H1 (cell line): ENCODE measurements around the gene CHCHD3. TPM values are rescaled to one million over a fixed set of nuclear protein-coding genes. Genes with fewer than 3 reads are reported as not detected.

Experiments
- CTCF ChIA-PET: fragments of 300-600 bp; sonication (Branson Sonifier 250); formaldehyde crosslinking; loops from one replicate; lab custom pipeline; 2021; ENCODE audit not compliant: partially characterized antibody; lab: Charles Lee
- POLR2A ChIA-PET: fragments of 300-600 bp; sonication (Branson Sonifier 250); formaldehyde crosslinking; loops from one replicate; lab custom pipeline; 2021; ENCODE audit warnings: inconsistent platforms; ENCODE audit not compliant: partially characterized antibody; lab: Charles Lee
- DNase-seq, 2 experiments: peaks; one replicate each; pipeline versions ENCODE4 v3.0.0 to v3.0.0-alpha.2; 2010 to 2022; ENCODE audit warnings: low spot score in 2 of 2, low read depth in 1 of 2, mixed read lengths in 1 of 2
- FAIRE-seq: peaks from 2 replicates; lab custom pipeline; 2011; peaks lifted over from hg19 to GRCh38; lab: Jason Lieb, UNC
- H2AFZ ChIP-seq: 2 replicates; pipeline ENCODE4 v1.8.1; 2012; ENCODE audit warnings: low read length, inconsistent platforms
- H2AK5ac ChIP-seq: 2 replicates; pipeline ENCODE4 v1.6.1; 2013; ENCODE audit warnings: low read depth, low read length
- H2BK120ac ChIP-seq: replicated peaks from 2 replicates; pipeline ENCODE3; 2013; ENCODE audit warnings: low read depth, low read length, inconsistent platforms
- H2BK12ac ChIP-seq: 2 replicates; pipeline ENCODE4 v1.6.1; 2013; ENCODE audit warnings: low read depth, low read length
- H2BK15ac ChIP-seq: 2 replicates; pipeline ENCODE4 v1.6.1; 2013; ENCODE audit warnings: low read length
- H2BK20ac ChIP-seq: 2 replicates; pipeline ENCODE4 v1.6.1; 2013; ENCODE audit warnings: low read length
- H2BK5ac ChIP-seq: 2 replicates; pipeline ENCODE4 v1.6.1; 2013; ENCODE audit warnings: low read depth, low read length
- H3K14ac ChIP-seq: 2 replicates; pipeline ENCODE4 v1.6.1; 2013; ENCODE audit warnings: inconsistent platforms; ENCODE audit not compliant: insufficient read length
- H3K18ac ChIP-seq: 2 replicates; pipeline ENCODE4 v1.6.1; 2013; ENCODE audit warnings: low read length; ENCODE audit errors: extremely low read depth
- H3K23ac ChIP-seq: 2 replicates; pipeline ENCODE4 v1.6.1; 2013; ENCODE audit warnings: inconsistent platforms; ENCODE audit not compliant: insufficient read length
- H3K23me2 ChIP-seq: 2 replicates; pipeline ENCODE4 v1.6.1; 2013; ENCODE audit warnings: low read depth, low read length
- H3K27ac ChIP-seq: 2 replicates; pipeline ENCODE4 v1.6.1; 2011; ENCODE audit warnings: low read depth, low read length, inconsistent platforms
- H3K27me3 ChIP-seq, 4 experiments: replicated peaks in 1 of 4; 1 replicate in 1 of 4; 2 replicates in 3 of 4; pipeline versions ENCODE4 v1.6.1 to v1.8.1; 2011 to 2013; ENCODE audit warnings: low read length in 3 of 4, mild to moderate bottlenecking in 3 of 4, inconsistent platforms in 2 of 4, mixed read lengths in 2 of 4, moderate library complexity in 1 of 4; ENCODE audit not compliant: control insufficient read depth in 3 of 4, insufficient read depth in 3 of 4; ENCODE audit errors: extremely low read depth in 1 of 4
- H3K36me3 ChIP-seq, 4 experiments: 2 replicates each; pipeline versions ENCODE4 v1.6.1 to v1.8.1; 2011 to 2013; ENCODE audit warnings: mild to moderate bottlenecking in 4 of 4, low read length in 3 of 4, moderate library complexity in 2 of 4, control low read depth in 1 of 4, inconsistent platforms in 1 of 4; ENCODE audit not compliant: insufficient read depth in 4 of 4, control insufficient read depth in 2 of 4
- H3K4ac ChIP-seq: replicated peaks from 2 replicates; pipeline ENCODE3; 2013; ENCODE audit warnings: low read length, low read depth, mixed read lengths, inconsistent platforms; ENCODE audit not compliant: insufficient read length
- H3K4me1 ChIP-seq, 4 experiments: replicated peaks in 1 of 4; 1 replicate in 1 of 4; 2 replicates in 3 of 4; pipeline versions ENCODE4 v1.6.1 to v1.8.1; 2011 to 2013; ENCODE audit warnings: low read length in 3 of 4, inconsistent platforms in 2 of 4, mixed read lengths in 1 of 4; ENCODE audit not compliant: insufficient read depth in 4 of 4, control insufficient read depth in 3 of 4
- H3K4me2 ChIP-seq, 2 experiments: 2 replicates each; pipeline versions ENCODE4 v1.6.1 to v1.8.1; 2011 to 2013; ENCODE audit warnings: low read depth in 2 of 2, low read length in 2 of 2, control low read depth in 1 of 2, inconsistent platforms in 1 of 2, mild to moderate bottlenecking in 1 of 2; ENCODE audit not compliant: insufficient read depth in 1 of 2
- H3K4me3 ChIP-seq, 4 experiments: fragments of 200-600, 300-600 bp in 1 of 4; sonication (generic), shearing (Covaris generic), sonication (Bioruptor Twin) in 1 of 4; 2 replicates each; pipeline versions ENCODE4 v1.5.1 to v1.8.1; 2011 to 2016; ENCODE audit warnings: low read length in 4 of 4, low read depth in 3 of 4, control low read depth in 2 of 4, inconsistent platforms in 2 of 4, mild to moderate bottlenecking in 2 of 4, mixed read lengths in 1 of 4, moderate library complexity in 1 of 4; ENCODE audit not compliant: insufficient read depth in 2 of 4; ENCODE audit errors: extremely low read depth in 1 of 4
- H3K56ac ChIP-seq: replicated peaks from 2 replicates; pipeline ENCODE3; 2013; ENCODE audit warnings: low read depth, mild to moderate bottlenecking, mixed read lengths, low read length, inconsistent platforms; ENCODE audit not compliant: insufficient read length
- H3K79me1 ChIP-seq: 2 replicates; pipeline ENCODE4 v1.6.1; 2013; ENCODE audit warnings: low read depth, low read length, control low read depth
- H3K79me2 ChIP-seq, 2 experiments: 2 replicates each; pipeline versions ENCODE4 v1.6.1 to v1.8.1; 2012 to 2013; ENCODE audit warnings: low read length in 2 of 2, mild to moderate bottlenecking in 2 of 2, inconsistent platforms in 1 of 2; ENCODE audit not compliant: insufficient read depth in 2 of 2, control insufficient read depth in 1 of 2
- H3K9ac ChIP-seq, 4 experiments: replicated peaks in 1 of 4; 1 replicate in 1 of 4; 2 replicates in 3 of 4; pipeline versions ENCODE4 v1.6.1 to v1.8.1; 2011 to 2013; ENCODE audit warnings: low read depth in 3 of 4, low read length in 3 of 4, control low read depth in 2 of 4, mild to moderate bottlenecking in 2 of 4, moderate library complexity in 2 of 4, inconsistent platforms in 1 of 4; ENCODE audit errors: extremely low read depth in 1 of 4
- H3K9me3 ChIP-seq, 2 experiments: 2 replicates each; pipeline versions ENCODE4 v1.6.1 to v1.8.1; 2012 to 2013; ENCODE audit warnings: mild to moderate bottlenecking in 2 of 2, moderate library complexity in 2 of 2, control low read depth in 1 of 2, inconsistent platforms in 1 of 2, low read depth in 1 of 2, low read length in 1 of 2, mixed read lengths in 1 of 2; ENCODE audit not compliant: insufficient read depth in 2 of 2
- H4K20me1 ChIP-seq, 2 experiments: replicated peaks in 1 of 2; 2 replicates each; pipeline versions ENCODE3 to v1.8.1; 2011 to 2013; ENCODE audit warnings: inconsistent platforms in 2 of 2, low read length in 2 of 2, mild to moderate bottlenecking in 1 of 2; ENCODE audit not compliant: insufficient read depth in 2 of 2, control insufficient read depth in 1 of 2
- H4K5ac ChIP-seq: 2 replicates; pipeline ENCODE4 v1.6.1; 2013; ENCODE audit warnings: low read length, low read depth, mixed read lengths, inconsistent platforms; ENCODE audit not compliant: insufficient read length
- H4K8ac ChIP-seq: 2 replicates; pipeline ENCODE4 v1.8.0; 2013; ENCODE audit warnings: mild to moderate bottlenecking, moderate library complexity, low read length, inconsistent platforms; ENCODE audit not compliant: insufficient read depth; ENCODE audit errors: extremely low read depth
- H4K91ac ChIP-seq: replicated peaks from 2 replicates; pipeline ENCODE3; 2013; ENCODE audit warnings: low read length, mixed read lengths, inconsistent platforms; ENCODE audit not compliant: insufficient read length
- TEAD4 ChIP-seq: IDR thresholded peaks from 2 replicates; pipeline ENCODE4 v1.6.1; 2012; ENCODE audit warnings: low read depth, low read length, inconsistent platforms, mixed read lengths
- WGBS, 2 experiments: shearing (Covaris generic) in 1 of 2; methylation state at CpG; one replicate each; pipeline versions ENCODE4 v1.1.6 to v1.1.7; 2013 to 2015; ENCODE audit warnings: low lambda C conversion rate in 2 of 2, mixed read lengths in 2 of 2, inconsistent platforms in 1 of 2, low coverage in 1 of 2, missing lambda C conversion rate in 1 of 2; ENCODE audit not compliant: insufficient replicate concordance in 2 of 2, insufficient coverage in 1 of 2, insufficient read length in 1 of 2; ENCODE audit errors: extremely low coverage in 1 of 2, missing lambda C conversion rate in 1 of 2; 5-methylcytosine and 5-hydroxymethylcytosine counted together
- polyA plus RNA-seq, 7 experiments: library from polyadenylated mRNA; depleted of rRNA in 3 of 7; stranded (reverse) in 5 of 7; unstranded in 2 of 7; fragments of >200 nt in 5 of 7; fragments of 200-250 nt in 2 of 7; gene quantifications; 1 replicate in 5 of 7; 2 replicates in 1 of 7; 4 replicates in 1 of 7; pipeline versions ENCODE4 v1.2.1 to v1.2.3, GENCODE V29; 2011 to 2013; ENCODE audit warnings: missing spikeins in 2 of 7, mixed read lengths in 2 of 7
- total RNA-seq: library from RNA; stranded (reverse); fragmentation: NEBNext Ultra II Directional; extraction: Animal tissue kit (Norgen Biotek cat#: 25700); gene quantifications from 2 replicates; pipeline ENCODE4 v1.2.1, GENCODE V29; 2021

CHCHD3 gene
- total and polyA plus RNA-seq, 2 of the 8 experiments (the other 6 are each of a cell fraction or from before 2014, with no cell fraction given) = 42.9 to 137 TPM

DNA sequence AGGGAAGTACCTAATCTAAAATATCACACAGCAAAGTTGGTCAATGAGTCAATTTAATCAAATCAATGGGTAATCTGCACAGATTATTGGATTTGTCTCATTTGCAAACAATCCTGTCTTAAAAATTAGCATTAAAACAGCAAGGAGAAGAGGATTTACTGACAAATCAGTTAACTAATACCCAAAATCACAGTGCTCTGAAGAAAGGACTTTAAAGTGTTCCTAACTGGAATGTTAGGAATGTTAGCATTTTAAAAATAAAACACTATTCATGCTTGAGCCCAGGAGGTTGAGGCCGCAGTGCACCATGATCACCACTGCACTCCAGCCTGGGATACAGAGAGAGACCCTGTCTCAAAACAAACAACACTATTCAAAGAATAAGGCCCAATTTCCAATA lies 83.1 kb downstream of the CHCHD3 start:
- Histone ChIP-seq H4K91ac (no peak overlapping the region), H4K5ac (no peak overlapping the region), H2BK20ac (no peak overlapping the region), H3K56ac (no peak overlapping the region), H3K79me1 (no peaks in the 10 kb centered on the region; the same call in 1 of the 2 replicates), H3K9ac (no peak overlapping the region), H2AFZ (no peak overlapping the region), H3K4me3 (peak overlapping the region in 1 of 4 experiments; percentile 20; a peak in 1 of 8 replicates), H2AK5ac (no peak overlapping the region), H3K27me3 (no peaks in the 10 kb centered on the region), H3K4me2 (peak overlapping the region; percentile 2 to 26; a peak in 1 of 4 replicates), H2BK15ac (no peak overlapping the region), H2BK120ac (no peak overlapping the region), H3K4me1 (peaks cover 0 to 17% (median 8%) of the 10 kb centered on the region in 4 experiments; a peak in 4 of 7 replicates), H3K23me2 (no peaks in the 10 kb centered on the region), H4K8ac (no peak overlapping the region), H2BK12ac (no peak overlapping the region), H3K36me3 (no peaks in the 10 kb centered on the region), H3K18ac (no peak overlapping the region), H3K23ac (no peak overlapping the region), H3K79me2 (peaks cover 0 to 93% of the 10 kb centered on the region in 2 experiments; a peak in 3 of 4 replicates), H3K14ac (no peak overlapping the region), H3K9me3 (no peaks in the 10 kb centered on the region), H2BK5ac (no peak overlapping the region), H3K4ac (no peak overlapping the region), H4K20me1 (peaks cover 0 to 10% of the 10 kb centered on the region in 2 experiments), H3K27ac (no peak overlapping the region)
- DNase-seq = no peak
- 38% methylated on average over 1 of the region's 1 CpG; no CpG with 5 or more reads in 1 of the 2 experiments for WGBS, 2 experiments
- POLR2A ChIA-PET = no interaction called here
- FAIRE-seq = peak; percentile 80
- CTCF ChIA-PET = no interaction called here
- TF ChIP-seq TEAD4 = peak; percentile 74
